IMR-90 (cell line): ENCODE measurements around the gene KDELR1. TPM values are rescaled to one million over a fixed set of nuclear protein-coding genes. Genes with fewer than 3 reads are reported as not detected.

Source experiments
- ATAC-seq: fragments of 200-7000 bp; cut with Tn5 transposase; 2 replicates; pipeline ENCODE4 v1.9.1; 2020; ENCODE audit warnings: low read depth, mild to moderate bottlenecking, moderate library complexity
- BruUV-seq: library from RNA; stranded (reverse); fragments of 400-500 nt; replicated peaks from 2 replicates; lab custom pipeline; 2021; lab: Mats Ljungman, UMichigan
- CTCF ChIA-PET: fragments of 300-600 bp; formaldehyde crosslinking; extraction: SDS; loops from one replicate; lab custom pipeline; 2021; ENCODE audit warnings: antibody characterized with exemption; lab: Yijun Ruan, JAX
- POLR2A ChIA-PET: fragments of 300-600 bp; sonication (Branson Sonifier 250); formaldehyde crosslinking; loops from one replicate; lab custom pipeline; 2022; ENCODE audit warnings: antibody characterized with exemption; ENCODE audit not compliant: unreplicated experiment; lab: Charles Lee
- DNase-seq: peaks from one replicate; pipeline ENCODE4 v3.0.0; 2013
- H2AFZ ChIP-seq: replicated peaks from 2 replicates; pipeline ENCODE3; 2013; ENCODE audit warnings: low read length, mild to moderate bottlenecking; ENCODE audit not compliant: poor library complexity
- H2AK5ac ChIP-seq: 2 replicates; pipeline ENCODE4 v1.6.1; 2013; ENCODE audit warnings: low read depth, low read length, inconsistent platforms
- H2AK9ac ChIP-seq: replicated peaks from 2 replicates; pipeline ENCODE3; 2013; ENCODE audit warnings: mild to moderate bottlenecking, low read depth, low read length, moderate library complexity; ENCODE audit not compliant: poor library complexity
- H2BK120ac ChIP-seq: 2 replicates; pipeline ENCODE4 v1.6.1; 2013; ENCODE audit warnings: low read depth, low read length, inconsistent platforms
- H2BK15ac ChIP-seq: 3 replicates; pipeline ENCODE4 v1.6.1; 2013; ENCODE audit warnings: low read depth, low read length, inconsistent platforms
- H2BK20ac ChIP-seq: 2 replicates; pipeline ENCODE4 v1.6.1; 2013; ENCODE audit warnings: low read depth, mild to moderate bottlenecking, inconsistent platforms, low read length, moderate library complexity
- H2BK5ac ChIP-seq: 2 replicates; pipeline ENCODE4 v1.6.1; 2013; ENCODE audit warnings: mild to moderate bottlenecking, low read depth, low read length, inconsistent platforms; ENCODE audit not compliant: poor library complexity, severe bottlenecking
- H3K14ac ChIP-seq: replicated peaks from 2 replicates; pipeline ENCODE4 v1.6.1; 2013; ENCODE audit warnings: low read depth, low read length, inconsistent platforms
- H3K18ac ChIP-seq: 2 replicates; pipeline ENCODE4 v1.6.1; 2013; ENCODE audit warnings: low read depth, low read length, control low read depth
- H3K23ac ChIP-seq: 2 replicates; pipeline ENCODE4 v1.6.1; 2013; ENCODE audit warnings: low read depth, low read length, inconsistent platforms
- H3K27ac ChIP-seq: 2 replicates; pipeline ENCODE4 v1.5.1; 2013; ENCODE audit warnings: mild to moderate bottlenecking, control low read depth, low read length; ENCODE audit not compliant: insufficient read depth
- H3K27me3 ChIP-seq: 2 replicates; pipeline ENCODE4 v1.6.1; 2013; ENCODE audit warnings: low read length; ENCODE audit not compliant: control insufficient read depth, insufficient read depth
- H3K36me3 ChIP-seq: 2 replicates; pipeline ENCODE4 v1.6.1; 2013; ENCODE audit warnings: low read length, mixed read lengths; ENCODE audit not compliant: control insufficient read depth, insufficient read depth
- H3K4ac ChIP-seq: 2 replicates; pipeline ENCODE4 v1.6.1; 2013; ENCODE audit warnings: low read depth, low read length, inconsistent platforms
- H3K4me1 ChIP-seq: 2 replicates; pipeline ENCODE4 v1.6.1; 2013; ENCODE audit warnings: low read length, mixed read lengths; ENCODE audit not compliant: control insufficient read depth, insufficient read depth
- H3K4me2 ChIP-seq: 2 replicates; pipeline ENCODE4 v1.6.1; 2013; ENCODE audit warnings: low read depth, mild to moderate bottlenecking, control low read depth, low read length, moderate library complexity
- H3K4me3 ChIP-seq: 2 replicates; pipeline ENCODE4 v1.5.1; 2013; ENCODE audit warnings: low read depth, mild to moderate bottlenecking, control low read depth, low read length, moderate library complexity; ENCODE audit not compliant: insufficient read depth
- H3K56ac ChIP-seq: 2 replicates; pipeline ENCODE4 v1.6.1; 2013; ENCODE audit warnings: low read length, inconsistent platforms; ENCODE audit not compliant: insufficient read depth; ENCODE audit errors: extremely low read depth
- H3K79me1 ChIP-seq, 2 experiments: 2 replicates each; pipeline ENCODE4 v1.6.1; 2013; ENCODE audit warnings: low read length in 2 of 2, inconsistent platforms in 1 of 2, low read depth in 1 of 2
- H3K9ac ChIP-seq: 2 replicates; pipeline ENCODE4 v1.6.1; 2013; ENCODE audit warnings: low read depth, low read length, control low read depth
- H3K9me1 ChIP-seq: 2 replicates; pipeline ENCODE4 v1.6.1; 2013; ENCODE audit warnings: low read length, inconsistent platforms; ENCODE audit not compliant: insufficient read depth
- H3K9me3 ChIP-seq: 2 replicates; pipeline ENCODE4 v1.6.1; 2013; ENCODE audit warnings: low read length; ENCODE audit not compliant: control insufficient read depth, insufficient read depth
- H4K20me1 ChIP-seq: 2 replicates; pipeline ENCODE4 v1.6.1; 2013; ENCODE audit warnings: low read length, inconsistent platforms; ENCODE audit not compliant: insufficient read depth
- H4K5ac ChIP-seq: 2 replicates; pipeline ENCODE4 v1.6.1; 2013; ENCODE audit warnings: mild to moderate bottlenecking, low read depth, low read length, control low read depth
- H4K8ac ChIP-seq, 2 experiments: 2 replicates each; pipeline ENCODE4 v1.6.1; 2013; ENCODE audit warnings: low read depth in 2 of 2, low read length in 2 of 2, control low read depth in 1 of 2, inconsistent platforms in 1 of 2
- H4K91ac ChIP-seq: 2 replicates; pipeline ENCODE4 v1.6.1; 2013; ENCODE audit warnings: low read depth, low read length, inconsistent platforms; ENCODE audit not compliant: insufficient read depth
- BHLHE40 ChIP-seq: fragments of 150-350 bp; IDR thresholded peaks from 2 replicates; pipeline ENCODE4 v1.6.1; 2016; ENCODE audit warnings: mild to moderate bottlenecking, low read depth, low read length
- CHD1 ChIP-seq: IDR thresholded peaks from 2 replicates; pipeline ENCODE4 v1.6.1; 2012; ENCODE audit warnings: low read depth, low read length, improper control_type of control experiment
- ELK1 ChIP-seq: fragments of 150-350 bp; IDR thresholded peaks from 2 replicates; pipeline ENCODE4 v1.6.1; 2016; ENCODE audit warnings: low read depth, mild to moderate bottlenecking, low read length, moderate library complexity, borderline replicate concordance
- FOS ChIP-seq: fragments of 150-350 bp; IDR thresholded peaks from 2 replicates; pipeline ENCODE4 v1.6.1; 2016; ENCODE audit warnings: low read depth, low read length
- MAFK ChIP-seq: IDR thresholded peaks from 2 replicates; pipeline ENCODE4 v1.6.1; 2012; ENCODE audit warnings: low read depth, low read length, improper control_type of control experiment
- MAZ ChIP-seq: IDR thresholded peaks from 2 replicates; pipeline ENCODE4 v1.6.1; 2012; ENCODE audit warnings: low read depth, mild to moderate bottlenecking, low read length, improper control_type of control experiment, moderate library complexity, borderline replicate concordance
- MXI1 ChIP-seq: IDR thresholded peaks from 2 replicates; pipeline ENCODE4 v1.6.1; 2012; ENCODE audit warnings: low read depth, mild to moderate bottlenecking, low read length, moderate library complexity, borderline replicate concordance
- NFE2L2 ChIP-seq: fragments of 150-350 bp; IDR thresholded peaks from 2 replicates; pipeline ENCODE4 v1.6.1; 2016; ENCODE audit warnings: low read depth, mild to moderate bottlenecking, low read length
- POLR2A ChIP-seq: IDR thresholded peaks from 2 replicates; pipeline ENCODE4 v1.6.1; 2012; ENCODE audit warnings: mild to moderate bottlenecking, low read depth, low read length
- RAD21 ChIP-seq: IDR thresholded peaks from 2 replicates; pipeline ENCODE4 v1.6.1; 2012; ENCODE audit warnings: low read length, improper control_type of control experiment
- RCOR1 ChIP-seq: IDR thresholded peaks from 2 replicates; pipeline ENCODE4 v1.6.1; 2012; ENCODE audit warnings: mild to moderate bottlenecking, low read length, improper control_type of control experiment; ENCODE audit not compliant: insufficient replicate concordance
- RFX5 ChIP-seq: IDR thresholded peaks from 2 replicates; pipeline ENCODE4 v1.8.0; 2012; ENCODE audit warnings: low read depth, mild to moderate bottlenecking, low read length, moderate library complexity
- SMC3 ChIP-seq: fragments of 150-350 bp; IDR thresholded peaks from 2 replicates; pipeline ENCODE4 v1.6.1; 2016; ENCODE audit warnings: low read depth, mild to moderate bottlenecking, antibody characterized with exemption, low read length, moderate library complexity
- USF2 ChIP-seq: fragments of 150-350 bp; IDR thresholded peaks from 2 replicates; pipeline ENCODE4 v1.6.1; 2017; ENCODE audit warnings: mild to moderate bottlenecking, antibody characterized with exemption, low read length, low read depth
- WGBS, 2 experiments: methylation state at CpG; one replicate each; pipeline versions ENCODE4 v1.1.5 to v1.1.7; 2013; ENCODE audit warnings: missing lambda C conversion rate in 2 of 2; ENCODE audit not compliant: insufficient read length in 1 of 2; ENCODE audit errors: extremely low coverage in 2 of 2; 5-methylcytosine and 5-hydroxymethylcytosine counted together
- dilution Hi-C: fragments of 300-500 bp; cut with HindIII; formaldehyde crosslinking; loops from one replicate; pipeline ENCODE4 v1.14.3; 2018; ENCODE audit warnings: low sequenced_read_pairs; ENCODE audit not compliant: unreplicated experiment
- in situ Hi-C: fragments of 300-500 bp; cut with MboI; formaldehyde crosslinking; loops from 3 replicates; pipeline ENCODE4 v1.14.3; 2019; ENCODE audit warnings: low sequenced_read_pairs, inconsistent platforms, mixed read lengths
- intact Hi-C: fragments of 100-400 bp; cut with micrococcal nuclease; formaldehyde crosslinking; loops from 2 replicates; pipeline ENCODE4 v1.10.0; 2022
- polyA plus RNA-seq, 3 experiments: library from polyadenylated mRNA; depleted of rRNA; stranded (reverse); fragments of >200 nt; gene quantifications; 2 replicates each; pipeline ENCODE4 v1.2.3, GENCODE V29; 2012; ENCODE audit warnings: low replicate concordance in 1 of 3
- total RNA-seq: library from RNA; depleted of rRNA; stranded (reverse); fragments of >200 nt; gene quantifications from 2 replicates; pipeline ENCODE4 v1.2.3, GENCODE V29; 2012

KDELR1 gene
- total and polyA plus RNA-seq, 2 of the 4 experiments (the other 2 are of a cell fraction), result 58.8 to 180 TPM

- dilution Hi-C loops (no loop called here), intact Hi-C loops (loop anchor here (1.0 to 10.0 kb wide), 2 partner anchors 55 to 66 kb away; partner anchors contain the start of genes EMP3 and GRWD1), in situ Hi-C loops (no loop called here)
- peak; percentile 49 for DNase-seq
- BruUV-seq, result no TSS peak
- peak overlapping the region; percentile 99 for H4K5ac ChIP-seq
- H2AK5ac ChIP-seq, result peak overlapping the region; percentile 98
- H3K18ac ChIP-seq, result peak overlapping the region; percentile 95
- no peaks in the 10 kb centered on the region for H3K9me3 ChIP-seq
- H3K14ac ChIP-seq, result peak overlapping the region; percentile 95
- peak overlapping the region; percentile 100 for H2AK9ac ChIP-seq
- H4K20me1 ChIP-seq, result peaks cover 11% of the 10 kb centered on the region; the same call in 1 of the 2 replicates
- H3K27ac ChIP-seq, result peak overlapping the region; percentile 99
- peak overlapping the region; percentile 97 for H3K4ac ChIP-seq
- peak overlapping the region; percentile 80 for H4K91ac ChIP-seq
- H3K4me2 ChIP-seq, result peak overlapping the region; percentile 99
- peak overlapping the region; percentile 89 to 91 for H4K8ac ChIP-seq
- 0 out of 2 replicates have a peak overlapping the region, but pooled peaks have one; percentile 39 for H2BK120ac ChIP-seq
- WGBS, 2 experiments, result 0% methylated on average over 9 of the region's 24 CpGs; no CpG with 5 or more reads in 1 of the 2 experiments
- peaks cover 7% of the 10 kb centered on the region; the same call in 1 of the 2 replicates for H3K4me1 ChIP-seq
- H2BK15ac ChIP-seq, result no peak overlapping the region
- H2BK5ac ChIP-seq, result peak overlapping the region; percentile 88
- peak overlapping the region; percentile 88 for H3K23ac ChIP-seq
- no peak overlapping the region for H2BK20ac ChIP-seq
- CTCF ChIA-PET, result interaction anchor here (0.5 to 1.7 kb wide), 11 partner anchors 16 to 106 kb away, joined by 3 to 7 read pairs (median 4); partner anchors contain the start of genes SYNGR4 and TMEM143
- H3K9ac ChIP-seq, result peak overlapping the region; percentile 99
- peak overlapping the region; percentile 89 for H3K56ac ChIP-seq
- peaks cover 4% of the 10 kb centered on the region; the same call in 1 of the 2 replicates for H3K9me1 ChIP-seq
- peaks cover 14 to 48% of the 10 kb centered on the region in 2 experiments for H3K79me1 ChIP-seq
- H3K36me3 ChIP-seq, result peaks cover 24% of the 10 kb centered on the region
- peaks cover 26% of the 10 kb centered on the region for H3K27me3 ChIP-seq
- POLR2A ChIA-PET, result no interaction called here
- ATAC-seq, result peak; percentile 67
- H2AFZ ChIP-seq, result peak overlapping the region; percentile 95
- peak overlapping the region; percentile 99 for H3K4me3 ChIP-seq
- TF ChIP-seq RCOR1 (no peak), MAZ (peak; percentile 42; the same call in 1 of the 2 replicates), FOS (no peak), RFX5 (no peak), SMC3 (peak; percentile 18; the same call in 1 of the 2 replicates), BHLHE40 (no peak), NFE2L2 (no peak), ELK1 (no peak), CHD1 (peak; percentile 95), USF2 (no peak), MXI1 (0 out of 2 replicates have a peak, but pooled peaks have one; percentile 7), MAFK (no peak), POLR2A (no peak; the same call in 1 of the 2 replicates), RAD21 (peak; percentile 43; the same call in 1 of the 2 replicates)
These were observed 907 bp downstream of the KDELR1 start for GRCh38 chr19:48390188-48391099.
